ENCODE results near the gene OMA1.
A peak's percentile ranks its signal among the peaks of the same experiment; 100 is the strongest.
"Not testable (repeated sequence)": the region's sequence is repeated elsewhere in the genome, so short reads cannot be mapped to it uniquely, and the experiment has no call there.

OMA1 gene

DNA sequence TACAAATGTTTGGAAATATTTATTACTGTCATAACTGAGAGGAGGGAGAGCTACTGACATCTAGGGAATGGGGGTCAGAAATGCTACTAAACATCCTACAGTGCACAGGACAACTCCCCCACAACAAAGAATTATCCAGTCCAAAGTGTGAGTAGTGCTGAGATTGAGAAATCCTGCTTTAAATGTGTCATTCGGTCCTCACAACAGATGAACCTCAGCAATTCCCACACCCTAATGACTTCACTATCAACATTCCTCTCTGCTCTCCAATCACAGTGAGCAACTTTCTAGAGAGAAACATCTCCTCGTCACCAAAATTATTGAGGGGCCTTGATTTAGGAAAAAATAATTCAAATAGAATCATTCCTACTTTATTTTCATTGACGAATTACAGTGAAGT lies 18.0 kb downstream of the OMA1 start:
- FAIRE-seq (no peak), DNase-seq (ENCODE audit: low spot score) (no peak)

DNA sequence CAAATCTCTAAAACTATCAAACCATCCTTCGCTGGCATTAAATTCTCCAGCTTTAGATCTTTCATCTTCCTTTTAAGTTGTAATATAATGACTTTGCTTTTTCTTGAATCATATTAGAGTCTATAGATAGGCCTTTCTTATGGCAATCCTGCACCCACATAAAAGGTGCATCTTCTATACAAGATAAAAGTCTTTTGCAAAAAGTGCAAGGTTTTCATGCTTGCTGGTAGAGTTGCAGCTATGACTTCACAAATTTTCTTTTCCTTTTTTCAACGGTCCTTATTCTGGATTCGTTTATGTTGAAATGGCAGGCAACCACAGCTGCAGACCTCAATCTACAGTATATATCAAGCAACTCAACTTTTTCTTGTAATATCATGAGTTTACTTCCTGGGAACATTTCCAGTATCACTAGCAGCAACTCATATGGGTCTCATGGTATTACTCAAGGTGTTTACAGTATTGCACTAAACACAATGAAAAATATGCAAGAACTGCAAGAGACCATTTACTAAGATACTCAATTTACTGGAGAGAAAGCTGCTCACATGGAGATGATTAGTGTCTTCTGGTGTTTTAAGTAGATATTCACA lies 22.1 kb downstream of the OMA1 start:
- DNase-seq (ENCODE audit: low spot score), result no peak
- no peak for FAIRE-seq

DNA sequence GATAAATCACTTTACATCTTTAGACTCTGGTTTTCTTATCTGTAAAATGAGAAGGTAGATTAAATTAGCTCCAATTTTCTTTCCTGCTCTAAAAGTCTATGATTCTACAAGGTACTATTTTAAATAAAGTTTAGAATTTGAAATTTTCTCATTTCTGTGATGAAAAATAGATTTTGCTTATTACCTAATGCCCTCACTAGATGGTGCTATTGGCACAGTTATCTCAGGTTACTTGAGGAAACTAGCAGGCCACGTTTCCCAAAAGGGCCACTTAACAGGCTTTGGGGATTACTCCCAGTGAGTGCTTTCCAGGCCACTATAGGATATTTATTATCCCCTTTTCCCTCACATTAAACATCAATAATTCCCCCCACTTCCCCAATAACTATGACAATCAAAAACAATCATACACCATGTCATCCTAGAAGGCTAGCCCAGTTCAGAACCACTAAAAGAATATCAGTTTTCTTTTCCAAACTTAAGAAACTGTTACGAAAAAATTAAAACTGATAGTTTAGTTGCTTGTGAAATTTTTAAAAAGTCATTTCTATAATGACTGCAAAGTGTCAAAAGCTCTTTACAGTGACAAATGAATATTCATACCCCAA lies 30.6 kb downstream of the OMA1 start:
- DNase-seq (ENCODE audit: low spot score), result peak; percentile 52
- peak; percentile 77 for FAIRE-seq

DNA sequence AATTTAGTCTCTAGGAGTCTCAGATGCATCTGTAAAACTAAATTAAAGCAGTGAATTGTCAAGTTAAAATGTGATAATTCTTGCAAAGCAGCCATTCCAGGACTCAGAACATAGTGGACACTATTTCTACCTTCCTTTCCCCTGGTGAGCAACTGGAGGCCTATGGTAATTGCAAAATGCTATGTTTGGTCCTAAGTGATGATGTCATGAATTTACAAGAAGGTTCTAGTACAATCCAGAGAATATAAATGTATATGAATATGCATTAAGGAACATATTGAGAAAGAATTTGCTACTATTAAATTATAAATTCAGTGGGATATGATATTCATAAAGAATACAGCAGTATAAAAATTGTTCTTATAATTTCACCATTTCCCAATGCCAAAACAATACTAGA lies 32.6 kb downstream of the OMA1 start:
- FAIRE-seq (no peak), DNase-seq (ENCODE audit: low spot score) (no peak)

DNA sequence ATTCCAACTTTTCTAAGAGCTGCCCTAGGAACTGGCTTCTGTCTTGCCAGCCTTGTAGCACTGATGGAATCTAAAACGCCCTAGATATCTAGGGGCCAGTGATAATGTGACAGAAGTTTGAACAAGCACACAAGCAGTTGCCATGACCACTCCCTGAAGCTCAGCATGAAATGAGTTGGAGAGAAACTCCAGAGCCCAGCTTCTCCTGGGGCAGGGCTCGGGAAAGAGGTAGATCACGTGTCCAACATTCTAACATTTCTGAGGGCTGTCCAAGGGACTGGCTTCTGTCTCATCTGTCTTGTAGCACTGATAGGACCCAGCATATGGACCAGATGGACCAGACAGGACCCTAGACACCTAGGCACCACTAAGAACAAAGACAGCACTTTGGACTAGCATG lies 37.9 kb downstream of the OMA1 start:
- DNase-seq (ENCODE audit: low spot score) (no peak), FAIRE-seq (no peak)

DNA sequence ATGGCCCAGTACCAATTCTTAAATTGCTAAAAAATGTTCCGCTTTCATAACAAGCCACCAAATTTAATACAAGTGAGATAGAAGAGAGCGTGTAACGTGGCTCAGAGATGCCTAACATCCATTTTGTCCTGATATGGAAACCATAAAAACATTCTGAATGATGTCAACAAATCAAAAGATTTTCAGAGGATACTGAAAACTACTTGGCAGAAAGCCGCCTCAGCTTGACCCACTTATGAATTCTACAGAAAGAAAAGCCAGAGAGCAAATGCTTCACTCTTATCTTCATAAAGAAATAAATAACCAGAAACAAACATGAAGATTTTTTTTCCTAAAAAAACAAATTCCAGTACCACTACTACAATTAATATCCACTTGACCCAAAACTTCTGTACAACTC lies 41.2 kb downstream of the OMA1 start:
- FAIRE-seq (no peak), DNase-seq (ENCODE audit: low spot score) (no peak)

DNA sequence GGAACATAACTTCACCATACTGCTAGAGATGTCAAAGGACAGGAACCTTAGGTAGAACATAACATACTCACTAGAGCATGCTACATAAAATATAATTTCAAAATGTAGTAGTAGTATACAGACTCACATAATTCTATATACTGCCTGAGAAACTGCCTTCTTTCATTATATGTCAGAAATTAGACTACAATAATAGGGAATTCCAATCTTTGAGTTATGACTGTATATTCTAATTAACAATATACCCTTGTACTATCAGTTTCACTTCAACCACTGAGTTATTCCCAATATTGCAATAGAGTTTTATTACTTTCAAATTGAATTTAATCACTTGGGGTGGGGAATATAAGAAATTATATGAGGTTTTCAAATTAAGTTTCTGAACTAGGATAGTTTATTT lies 44.0 kb downstream of the OMA1 start:
- no peak for DNase-seq (ENCODE audit: low spot score)

DNA sequence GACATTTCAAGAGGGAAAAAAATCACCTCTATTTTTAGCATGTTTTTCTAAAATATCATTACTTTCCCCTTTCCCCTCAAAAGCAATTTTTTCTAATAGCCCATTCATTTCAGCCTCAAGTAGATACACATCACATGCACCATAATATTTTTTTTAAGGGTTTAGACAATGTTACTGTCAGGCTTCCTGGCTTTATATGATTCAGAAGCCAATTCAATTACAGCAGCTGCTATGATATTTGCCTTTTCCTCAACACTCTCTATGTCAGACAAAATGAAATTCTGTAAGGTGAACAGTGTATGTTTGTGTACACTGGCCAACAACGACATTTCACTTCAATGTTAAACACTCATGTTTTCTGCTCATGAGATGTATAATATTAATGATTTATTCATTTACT lies 46.5 kb downstream of the OMA1 start:
- FAIRE-seq (no peak), DNase-seq (ENCODE audit: low spot score) (no peak)

More for the DNA sequence above, 44.0 kb downstream of the OMA1 start:
- no peak for FAIRE-seq

DNA sequence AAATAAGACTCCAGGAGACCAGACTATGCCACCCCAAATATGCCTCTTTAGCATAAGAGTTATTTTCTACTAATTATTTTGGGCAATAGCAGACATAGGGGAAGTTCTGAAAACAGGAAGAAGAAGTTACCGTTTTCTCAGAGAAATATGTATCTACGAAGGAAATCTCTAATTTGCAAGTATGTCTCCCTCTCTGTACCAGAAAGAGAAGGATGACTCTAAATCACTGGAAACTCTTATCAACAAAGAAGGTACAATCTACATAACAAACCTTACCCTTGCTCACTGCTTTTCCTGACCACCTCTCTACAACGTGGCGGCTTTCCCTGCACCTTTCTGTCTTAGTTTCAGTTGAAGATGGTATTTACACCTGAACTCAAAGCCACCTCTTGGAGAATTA lies 49.0 kb downstream of the OMA1 start:
- DNase-seq (ENCODE audit: low spot score) (no peak), FAIRE-seq (no peak)

DNA sequence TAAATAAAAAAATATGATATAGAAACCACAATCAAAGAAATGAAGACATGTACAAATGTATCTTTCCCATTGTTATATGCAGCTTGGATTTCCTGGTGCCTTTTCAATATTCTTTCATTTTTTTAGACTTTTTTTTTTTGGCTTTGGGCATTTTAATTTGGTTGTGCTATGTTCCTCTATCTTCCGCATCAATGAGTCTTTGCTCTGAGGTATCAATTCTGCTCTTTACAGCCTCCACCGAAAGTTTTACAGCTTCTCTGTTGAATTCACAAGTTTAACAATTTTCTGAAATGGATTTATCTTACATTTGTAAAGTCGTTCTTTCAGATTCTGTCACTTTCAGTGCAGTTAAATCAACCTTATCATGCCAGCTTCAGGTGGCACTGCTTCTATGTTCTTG lies 50.5 kb downstream of the OMA1 start:
- no peak for DNase-seq (ENCODE audit: low spot score)
- no peak for FAIRE-seq

DNA sequence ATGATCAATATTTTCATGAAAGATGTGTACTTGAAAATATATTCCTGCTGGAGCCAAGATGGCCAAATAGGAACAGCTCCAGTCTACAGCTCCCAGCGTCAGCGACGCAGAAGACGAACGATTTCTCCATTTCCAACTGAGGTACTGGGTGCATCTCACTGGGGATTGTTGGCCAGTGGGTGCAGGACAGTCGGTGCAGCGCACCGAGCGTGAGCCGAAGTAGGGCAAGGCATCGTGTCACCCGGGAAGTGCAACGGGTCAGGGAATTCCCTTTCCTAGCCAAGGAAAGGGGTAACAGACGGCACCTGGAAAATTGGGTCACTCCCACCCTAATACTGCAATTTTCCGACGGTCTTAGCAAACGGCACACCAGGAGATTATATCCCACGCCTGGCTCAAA lies 57.6 kb downstream of the OMA1 start:
- not testable (repeated sequence) for DNase-seq (ENCODE audit: low spot score); FAIRE-seq

DNA sequence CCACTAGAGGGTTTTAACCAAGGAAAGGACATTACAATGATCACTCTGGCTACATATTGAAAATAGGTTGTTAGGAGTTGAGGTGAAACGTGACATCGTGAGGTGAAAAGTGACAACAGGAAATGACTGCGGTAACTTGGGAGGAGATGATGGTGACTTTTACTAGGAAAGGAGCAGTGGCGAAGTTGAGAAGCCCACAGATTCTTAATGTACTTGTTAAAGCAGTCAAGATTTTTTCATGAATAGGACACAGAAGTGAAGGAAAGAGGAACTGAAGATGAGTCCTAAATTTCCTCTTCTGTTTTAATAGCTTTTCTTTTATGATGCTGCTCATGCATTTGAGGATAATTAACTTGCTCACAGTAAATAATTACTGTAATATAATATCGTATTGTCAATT lies 59.5 kb downstream of the OMA1 start:
- DNase-seq (ENCODE audit: low spot score) (no peak), FAIRE-seq (no peak)

DNA sequence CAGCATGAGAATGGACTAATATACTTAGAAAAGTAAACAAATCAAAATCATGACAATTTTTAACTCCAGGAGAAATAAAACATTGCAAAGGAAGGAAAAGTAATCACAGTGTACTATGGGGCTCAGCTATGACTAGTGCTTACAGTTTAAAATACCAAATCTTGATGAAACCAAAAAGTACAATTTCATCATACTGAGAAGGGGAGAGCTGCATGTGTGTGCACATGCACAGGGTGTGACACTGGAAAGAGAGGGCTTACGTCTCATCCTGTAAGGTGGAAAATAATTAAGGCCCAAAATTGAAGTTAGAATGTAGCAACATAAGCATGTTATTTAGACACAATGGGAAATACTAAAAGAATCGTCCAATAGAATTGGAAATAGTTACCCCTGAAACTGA lies 64.6 kb downstream of the OMA1 start:
- FAIRE-seq, result no peak
- DNase-seq (ENCODE audit: low spot score), result no peak

DNA sequence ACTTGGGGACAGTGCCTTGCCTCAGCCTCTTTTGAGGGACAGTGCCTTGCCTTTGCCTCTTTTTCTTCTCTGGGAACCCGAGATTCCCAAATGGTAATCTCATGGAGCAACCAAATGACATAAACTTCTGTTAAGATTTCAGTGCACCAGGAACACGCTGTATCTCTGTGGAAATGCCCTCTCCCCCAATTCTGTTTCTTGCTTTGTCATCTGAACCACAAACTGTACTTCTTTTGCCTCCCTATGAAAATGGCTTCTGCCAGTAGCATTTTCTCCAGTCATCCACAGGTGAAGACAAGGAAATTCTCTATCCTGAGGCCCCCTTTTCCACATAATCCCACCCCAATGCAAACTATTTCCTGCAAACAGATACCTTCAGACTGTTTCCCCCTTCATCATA lies 66.3 kb downstream of the OMA1 start:
- FAIRE-seq (no peak), DNase-seq (ENCODE audit: low spot score) (no peak)

DNA sequence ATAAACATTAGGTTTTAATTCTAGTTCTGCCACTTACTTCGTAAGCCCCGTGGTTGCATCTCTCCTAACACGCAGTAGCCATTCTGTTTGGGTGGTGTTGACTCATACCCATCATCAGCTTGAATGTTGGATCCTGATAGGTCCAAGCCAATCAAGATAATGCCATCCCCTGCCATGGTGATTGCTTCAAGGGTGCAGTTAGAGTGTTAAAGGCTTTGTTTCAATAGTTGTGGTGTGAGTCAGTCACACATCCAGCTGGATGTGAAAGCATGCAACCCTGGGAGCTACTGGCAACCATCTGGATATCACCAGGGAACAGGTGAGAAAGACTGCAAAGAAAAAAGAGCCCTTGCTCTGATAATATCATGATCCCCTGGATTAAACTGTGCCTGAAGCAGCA lies 69.1 kb downstream of the OMA1 start:
- DNase-seq (ENCODE audit: low spot score) (no peak), FAIRE-seq (no peak)

DNA sequence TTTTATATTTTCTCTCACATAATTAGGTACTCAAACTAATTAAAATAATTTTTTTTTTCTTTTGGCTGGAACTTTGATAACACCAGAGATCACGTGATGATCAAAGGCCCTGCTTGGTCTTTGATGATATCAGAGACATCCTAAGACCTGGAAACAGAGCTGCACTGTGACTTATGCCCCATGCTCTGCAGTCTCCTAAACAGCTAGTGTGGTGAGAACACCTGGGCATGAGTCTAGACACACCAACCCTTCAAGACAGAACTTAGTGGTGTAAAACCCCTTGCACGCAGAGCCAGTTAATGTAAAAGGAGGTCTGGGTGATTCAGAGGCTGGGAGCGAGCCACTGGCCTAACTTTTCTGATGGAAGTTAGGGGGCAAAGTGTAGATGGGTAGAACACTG lies 70.3 kb downstream of the OMA1 start:
- FAIRE-seq (no peak), DNase-seq (ENCODE audit: low spot score) (no peak)

DNA sequence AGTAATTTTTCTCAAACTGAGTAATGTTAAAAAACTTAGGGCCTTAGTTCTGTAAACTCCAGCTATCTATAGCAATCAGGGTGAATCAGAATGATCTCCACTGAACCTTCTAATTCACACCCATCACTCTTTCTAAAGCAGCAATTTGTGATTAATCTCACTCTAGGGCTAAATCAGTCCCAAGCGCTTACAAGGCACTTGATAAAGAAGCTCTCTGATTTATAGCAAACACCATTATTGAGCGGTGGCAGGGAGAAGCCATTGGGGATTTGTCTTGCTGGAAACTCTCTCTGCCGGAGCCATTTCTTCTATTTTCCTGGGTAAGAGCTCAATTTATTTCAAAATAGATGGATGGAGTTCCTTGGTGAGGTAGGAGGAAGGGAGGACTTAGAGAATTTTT lies 77.0 kb downstream of the OMA1 start:
- DNase-seq (ENCODE audit: low spot score) (no peak), FAIRE-seq (no peak)

DNA sequence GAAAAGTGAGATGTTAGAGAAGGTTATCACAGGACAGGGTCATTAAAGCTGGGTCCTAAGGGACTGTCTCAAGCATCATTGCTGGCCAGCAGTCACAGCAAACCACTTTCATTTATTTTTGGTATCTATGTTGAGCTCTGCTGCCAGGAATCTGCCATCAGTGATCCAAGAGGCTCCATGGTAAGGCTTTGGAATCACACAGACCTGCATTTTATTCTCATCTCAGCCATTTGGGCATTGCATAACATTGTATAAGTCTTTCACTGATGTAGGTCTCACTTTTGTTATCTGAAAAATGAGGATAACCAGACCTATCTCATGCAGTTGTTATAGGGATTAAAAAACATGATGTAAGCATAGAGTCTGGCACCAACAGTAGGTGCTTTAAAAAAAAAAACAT lies 77.5 kb downstream of the OMA1 start:
- DNase-seq (ENCODE audit: low spot score), result no peak
- no peak for FAIRE-seq

DNA sequence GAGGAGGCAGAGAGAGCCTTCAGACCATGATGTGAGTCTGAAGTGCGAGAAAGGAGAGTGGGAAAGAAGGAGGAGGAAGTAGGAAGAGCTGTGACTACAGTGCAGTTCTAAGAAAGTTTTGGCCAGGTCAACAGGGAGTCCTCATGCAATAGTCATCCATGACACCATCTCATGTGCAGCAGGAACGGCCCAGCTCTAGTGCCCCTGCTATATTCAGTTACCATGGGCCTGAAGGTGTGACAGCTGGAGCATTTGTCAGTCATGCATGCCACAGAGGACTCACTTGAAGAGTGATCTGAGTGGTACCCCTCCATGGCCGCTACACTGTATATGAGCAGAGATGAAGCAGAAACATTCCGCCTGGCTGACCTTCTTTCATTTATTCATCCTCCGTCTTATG lies 77.9 kb downstream of the OMA1 start:
- DNase-seq (ENCODE audit: low spot score) (no peak), FAIRE-seq (no peak)

DNA sequence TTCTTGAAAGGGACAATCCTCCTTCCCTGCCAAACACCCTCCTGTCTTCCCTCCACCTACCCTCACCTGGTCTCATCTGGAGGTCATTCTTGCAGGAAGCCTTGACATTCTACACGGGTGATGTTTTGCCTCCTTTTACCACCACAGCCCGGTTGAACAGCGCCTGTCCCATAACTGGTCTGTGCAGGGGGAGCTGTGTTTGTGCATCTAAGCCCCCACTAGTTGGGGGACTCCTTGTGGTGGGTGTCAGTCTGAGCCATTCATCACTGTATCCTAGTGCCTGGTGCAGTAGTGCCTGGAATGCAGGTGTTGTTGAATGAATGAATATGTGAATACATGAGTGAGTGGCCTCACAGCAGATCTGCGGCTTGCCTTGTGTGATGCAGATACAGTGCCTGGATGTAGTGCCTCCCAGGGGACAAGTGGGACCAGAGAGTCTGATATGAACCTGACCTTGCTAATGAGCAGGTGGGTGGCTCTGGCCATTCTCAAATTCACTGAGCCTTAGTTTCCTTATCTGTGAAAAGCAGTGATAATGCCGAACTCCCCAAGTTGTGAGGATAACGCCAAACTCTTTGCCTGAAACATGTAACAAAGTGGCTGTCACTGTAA lies 79.8 kb downstream of the OMA1 start:
- DNase-seq (ENCODE audit: low spot score), result no peak
- FAIRE-seq, result no peak

DNA sequence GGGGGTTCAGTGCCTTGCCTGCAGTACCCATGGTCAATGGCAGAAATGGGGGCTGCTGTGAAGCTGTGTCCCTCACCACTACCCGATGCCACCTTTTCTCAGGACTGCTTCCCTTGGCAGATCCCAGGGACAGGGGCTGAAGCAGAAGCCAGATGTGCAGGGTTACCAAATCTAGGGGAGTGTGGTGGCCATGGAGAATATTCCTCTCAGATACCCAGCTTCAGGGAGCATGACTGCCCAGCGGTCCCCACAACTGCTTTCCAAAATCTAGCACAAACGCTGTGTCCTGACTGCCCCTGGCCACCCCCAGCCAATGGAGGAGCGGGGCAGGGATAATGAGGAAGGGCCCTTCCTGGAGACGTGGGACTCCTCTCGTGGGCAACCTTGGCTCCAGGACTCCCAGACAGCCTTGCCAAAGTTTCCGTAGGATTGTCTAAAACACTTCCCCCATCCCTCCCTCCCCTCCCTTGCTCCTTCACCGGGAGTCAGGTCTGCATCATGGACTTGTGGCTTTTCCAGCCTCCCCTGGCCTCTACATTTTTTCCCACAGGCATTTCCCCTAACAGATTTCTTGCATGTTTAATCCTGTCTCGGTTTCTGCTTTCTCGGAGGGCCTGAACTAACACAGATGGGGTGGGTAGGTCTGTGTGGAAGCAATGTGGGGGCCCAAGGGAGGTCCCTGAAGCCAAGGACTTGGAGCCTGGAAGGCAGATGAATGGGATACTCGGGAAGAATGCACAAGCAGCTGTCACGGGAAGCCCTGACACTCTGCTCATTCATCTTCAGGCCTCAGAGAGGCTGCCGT lies 80.5 kb downstream of the OMA1 start:
- DNase-seq (ENCODE audit: low spot score), result no peak
- FAIRE-seq, result no peak

DNA sequence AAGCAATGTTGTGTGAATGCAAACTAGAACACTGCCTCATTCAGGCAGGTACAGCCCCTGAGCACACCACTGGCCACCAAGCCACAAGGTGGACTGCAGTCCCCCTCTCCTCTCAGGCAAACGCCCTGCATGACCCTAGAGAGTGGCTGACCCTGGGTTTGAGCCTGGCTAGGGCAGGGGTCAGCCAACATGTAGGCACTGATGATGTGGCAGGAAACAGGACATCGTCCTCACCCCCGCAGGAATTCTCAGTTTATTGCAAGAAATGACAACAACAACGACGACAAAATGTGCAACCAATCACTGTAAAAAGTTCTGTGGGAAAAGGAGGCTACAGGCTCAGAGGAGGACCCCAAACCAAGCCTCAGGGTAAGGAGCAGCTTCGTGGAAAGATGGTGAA lies 81.3 kb downstream of the OMA1 start:
- DNase-seq (ENCODE audit: low spot score) (no peak), FAIRE-seq (no peak)

DNA sequence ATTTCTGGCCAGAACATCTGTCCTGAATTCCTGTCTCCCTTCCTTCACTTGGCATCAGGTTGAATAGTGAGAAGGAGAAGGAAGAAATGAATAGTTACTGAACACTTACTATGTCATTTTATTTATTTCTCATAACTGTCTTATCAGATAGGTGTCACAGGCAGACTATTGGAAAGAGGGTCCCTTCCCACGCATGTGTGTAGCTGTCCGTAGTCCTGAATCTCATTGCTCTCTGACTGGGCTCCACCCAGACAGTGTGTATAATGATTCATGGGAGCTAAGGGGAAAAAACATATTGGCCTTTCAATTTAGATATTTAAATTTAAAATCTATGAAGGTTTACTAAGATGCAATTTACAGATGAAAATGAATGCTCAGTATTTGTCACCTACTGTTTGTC lies 86.1 kb downstream of the OMA1 start:
- FAIRE-seq, result no peak
- no peak for DNase-seq (ENCODE audit: low spot score)
